IPS-15b (cell line): ENCODE measurements around the gene MARCHF3.

Experiments used
- H3K27me3 ChIP-seq: one replicate; pipeline ENCODE4 v1.6.1; 2013; ENCODE audit warnings: low read length; ENCODE audit not compliant: control insufficient read depth, insufficient read depth
- H3K36me3 ChIP-seq: one replicate; pipeline ENCODE4 v1.6.1; 2013; ENCODE audit warnings: low read length; ENCODE audit not compliant: control insufficient read depth, insufficient read depth
- H3K4me1 ChIP-seq: one replicate; pipeline ENCODE4 v1.6.1; 2013; ENCODE audit warnings: mild to moderate bottlenecking, low read length; ENCODE audit not compliant: control insufficient read depth, insufficient read depth
- H3K4me3 ChIP-seq: one replicate; pipeline ENCODE4 v1.5.1; 2013; ENCODE audit warnings: low read depth, low read length
- H3K9ac ChIP-seq: one replicate; pipeline ENCODE4 v1.6.1; 2013; ENCODE audit warnings: low read depth, mild to moderate bottlenecking, low read length
- H3K9me3 ChIP-seq: one replicate; pipeline ENCODE4 v1.6.1; 2013; ENCODE audit warnings: mild to moderate bottlenecking, low read length; ENCODE audit not compliant: control insufficient read depth, insufficient read depth

Gene MARCHF3

GRCh38 chr5:126875303-126875785 lies 155.0 kb downstream of the MARCHF3 start:
- no peaks in the 10 kb centered on the region for H3K9me3 ChIP-seq
- no peaks in the 10 kb centered on the region for H3K27me3 ChIP-seq
- H3K4me3 ChIP-seq: no peak overlapping the region
- H3K36me3 ChIP-seq: no peaks in the 10 kb centered on the region
- H3K4me1 ChIP-seq: peaks cover 6% of the 10 kb centered on the region
- H3K9ac ChIP-seq: no peak overlapping the region

GRCh38 chr5:126872561-126873354 lies 157.6 kb downstream of the MARCHF3 start:
- Histone ChIP-seq H3K9ac (no peak overlapping the region), H3K36me3 (no peaks in the 10 kb centered on the region), H3K9me3 (no peaks in the 10 kb centered on the region), H3K4me1 (peaks cover 16% of the 10 kb centered on the region), H3K27me3 (no peaks in the 10 kb centered on the region), H3K4me3 (no peak overlapping the region)

GRCh38 chr5:126871441-126871840 lies 158.9 kb downstream of the MARCHF3 start:
- Histone ChIP-seq H3K9me3 (no peaks in the 10 kb centered on the region), H3K36me3 (no peaks in the 10 kb centered on the region), H3K4me1 (peaks cover 16% of the 10 kb centered on the region)

GRCh38 chr5:126869005-126869451 lies 161.3 kb downstream of the MARCHF3 start:
- no peaks in the 10 kb centered on the region for H3K27me3 ChIP-seq
- no peaks in the 10 kb centered on the region for H3K9me3 ChIP-seq
- H3K36me3 ChIP-seq: no peaks in the 10 kb centered on the region
- peak overlapping the region; percentile 52 for H3K4me3 ChIP-seq
- H3K4me1 ChIP-seq: peaks cover 10% of the 10 kb centered on the region
- H3K9ac ChIP-seq: no peak overlapping the region

More at GRCh38 chr5:126871441-126871840, 158.9 kb downstream of the MARCHF3 start:
- no peak overlapping the region for H3K4me3 ChIP-seq
- H3K27me3 ChIP-seq: no peaks in the 10 kb centered on the region
- H3K9ac ChIP-seq: no peak overlapping the region

GRCh38 chr5:126868338-126869004 lies 161.9 kb downstream of the MARCHF3 start:
- peak overlapping the region; percentile 52 for H3K4me3 ChIP-seq
- no peaks in the 10 kb centered on the region for H3K36me3 ChIP-seq
- no peak overlapping the region for H3K9ac ChIP-seq

GRCh38 chr5:126866851-126867636 lies 163.3 kb downstream of the MARCHF3 start:
- no peaks in the 10 kb centered on the region for H3K36me3 ChIP-seq
- no peaks in the 10 kb centered on the region for H3K9me3 ChIP-seq
- H3K4me3 ChIP-seq: no peak overlapping the region
- no peaks in the 10 kb centered on the region for H3K27me3 ChIP-seq
- no peak overlapping the region for H3K9ac ChIP-seq
- H3K4me1 ChIP-seq: peaks cover 10% of the 10 kb centered on the region

More at GRCh38 chr5:126868338-126869004, 161.9 kb downstream of the MARCHF3 start:
- peaks cover 10% of the 10 kb centered on the region for H3K4me1 ChIP-seq
- no peaks in the 10 kb centered on the region for H3K9me3 ChIP-seq
- H3K27me3 ChIP-seq: no peaks in the 10 kb centered on the region

- no peaks in the 10 kb centered on the region for H3K27me3 ChIP-seq
These were observed 165.1 kb downstream of the MARCHF3 start for GRCh38 chr5:126865299-126865698.

GRCh38 chr5:126864042-126864688 lies 166.2 kb downstream of the MARCHF3 start:
- Histone ChIP-seq H3K9me3 (no peaks in the 10 kb centered on the region), H3K27me3 (no peaks in the 10 kb centered on the region), H3K36me3 (no peaks in the 10 kb centered on the region), H3K4me1 (peaks cover 8% of the 10 kb centered on the region), H3K4me3 (no peak overlapping the region), H3K9ac (no peak overlapping the region)

More at GRCh38 chr5:126865299-126865698, 165.1 kb downstream of the MARCHF3 start:
- Histone ChIP-seq H3K9me3 (no peaks in the 10 kb centered on the region), H3K4me3 (no peak overlapping the region), H3K4me1 (peaks cover 10% of the 10 kb centered on the region), H3K36me3 (no peaks in the 10 kb centered on the region), H3K9ac (no peak overlapping the region)

- H3K27me3 ChIP-seq: no peaks in the 10 kb centered on the region
- no peaks in the 10 kb centered on the region for H3K9me3 ChIP-seq
- no peak overlapping the region for H3K4me3 ChIP-seq
- H3K9ac ChIP-seq: no peak overlapping the region
- peaks cover under 1% of the 10 kb centered on the region for H3K4me1 ChIP-seq
- no peaks in the 10 kb centered on the region for H3K36me3 ChIP-seq
These were observed 167.0 kb downstream of the MARCHF3 start for GRCh38 chr5:126863402-126863801.

GRCh38 chr5:126858441-126858840 lies 171.9 kb downstream of the MARCHF3 start:
- Histone ChIP-seq H3K36me3 (peaks cover 7% of the 10 kb centered on the region), H3K9me3 (no peaks in the 10 kb centered on the region), H3K27me3 (no peaks in the 10 kb centered on the region), H3K9ac (no peak overlapping the region), H3K4me1 (peaks cover 3% of the 10 kb centered on the region), H3K4me3 (no peak overlapping the region)
